Measurements from ENCODE around the gene JMJD6.

DNA sequence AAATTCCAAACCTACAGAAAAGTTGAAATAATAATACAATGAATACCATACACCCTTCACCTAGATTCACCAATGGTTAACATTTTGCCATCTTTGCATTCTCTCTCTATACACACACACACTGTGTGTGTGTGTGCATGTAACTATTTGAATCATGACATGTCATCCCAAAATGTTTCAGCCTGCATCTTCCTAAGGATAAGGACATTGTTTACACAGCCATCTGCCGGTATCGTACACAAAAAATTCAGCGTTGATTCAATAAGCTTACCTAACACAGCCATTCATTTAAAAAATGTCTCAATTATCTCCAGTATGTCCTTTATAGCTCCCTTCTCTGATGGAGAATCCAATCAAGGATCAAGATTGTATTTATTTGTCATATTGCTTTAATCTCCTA, 19.6 kb downstream of the JMJD6 start:
- TF ChIP-seq EP300 (IDR thresholded peaks at IDR 0.05; ENCODE audit: borderline replicate concordance): no peak
- no peak for TF ChIP-seq FOXM1 (IDR thresholded peaks at IDR 0.05; ENCODE audit: borderline replicate concordance, low read depth)
- TF ChIP-seq TEAD4 (IDR thresholded peaks at IDR 0.05): no peak
- TF ChIP-seq REST (IDR thresholded peaks at IDR 0.05; ENCODE audit: low read depth): no peak
- TF ChIP-seq YY1 (IDR thresholded peaks at IDR 0.05; ENCODE audit: low read depth): no peak
- TF ChIP-seq EGR1 (IDR thresholded peaks at IDR 0.05): no peak
- TF ChIP-seq RAD21 (IDR thresholded peaks at IDR 0.05; ENCODE audit: low read depth): no peak
- TF ChIP-seq NFIC (IDR thresholded peaks at IDR 0.05): no peak
- TF ChIP-seq ZBTB7A (IDR thresholded peaks at IDR 0.05; ENCODE audit: low read depth): no peak
- no peak for TF ChIP-seq TAF1 (IDR thresholded peaks at IDR 0.05; ENCODE audit: low read depth)
- no peak for TF ChIP-seq CREB1 (IDR thresholded peaks at IDR 0.05; ENCODE audit: low read depth)
- no peak for TF ChIP-seq CEBPB (IDR thresholded peaks at IDR 0.05)

All from Ishikawa (cell line).